ENCODE measurements around the gene MSI1.
A peak's percentile ranks its signal among the peaks of the same experiment; 100 is the strongest.

The MSI1 gene

GRCh38 chr12:120376934-120377572, 8.1 kb upstream of the MSI1 start:
- TF ChIP-seq, protein P1, sequence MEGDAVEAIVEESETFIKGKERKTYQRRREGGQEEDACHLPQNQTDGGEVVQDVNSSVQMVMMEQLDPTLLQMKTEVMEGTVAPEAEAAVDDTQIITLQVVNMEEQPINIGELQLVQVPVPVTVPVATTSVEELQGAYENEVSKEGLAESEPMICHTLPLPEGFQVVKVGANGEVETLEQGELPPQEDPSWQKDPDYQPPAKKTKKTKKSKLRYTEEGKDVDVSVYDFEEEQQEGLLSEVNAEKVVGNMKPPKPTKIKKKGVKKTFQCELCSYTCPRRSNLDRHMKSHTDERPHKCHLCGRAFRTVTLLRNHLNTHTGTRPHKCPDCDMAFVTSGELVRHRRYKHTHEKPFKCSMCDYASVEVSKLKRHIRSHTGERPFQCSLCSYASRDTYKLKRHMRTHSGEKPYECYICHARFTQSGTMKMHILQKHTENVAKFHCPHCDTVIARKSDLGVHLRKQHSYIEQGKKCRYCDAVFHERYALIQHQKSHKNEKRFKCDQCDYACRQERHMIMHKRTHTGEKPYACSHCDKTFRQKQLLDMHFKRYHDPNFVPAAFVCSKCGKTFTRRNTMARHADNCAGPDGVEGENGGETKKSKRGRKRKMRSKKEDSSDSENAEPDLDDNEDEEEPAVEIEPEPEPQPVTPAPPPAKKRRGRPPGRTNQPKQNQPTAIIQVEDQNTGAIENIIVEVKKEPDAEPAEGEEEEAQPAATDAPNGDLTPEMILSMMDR (conservative IDR thresholded peaks at IDR 0.05), result no peak
- H3K27ac ChIP-seq, result no peak overlapping the region

DNA sequence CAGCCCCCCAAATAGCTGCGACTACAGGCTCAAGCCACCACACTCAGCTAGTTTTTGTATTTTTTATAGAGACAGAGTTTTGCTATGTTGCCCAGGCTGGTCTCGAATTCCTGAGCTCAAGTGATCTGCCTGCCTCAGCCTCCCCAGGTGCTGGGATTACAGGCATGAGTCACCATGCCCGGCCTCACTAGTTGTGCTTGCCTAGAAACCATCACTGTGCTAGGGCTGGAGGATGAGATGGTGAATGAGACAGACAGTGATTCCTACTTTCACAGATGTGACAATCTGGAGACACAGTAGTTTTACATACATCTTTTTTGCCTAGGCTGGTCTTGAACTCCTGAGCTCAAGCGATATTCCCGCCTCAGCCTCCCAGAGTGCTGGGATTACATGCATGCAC, 7.5 kb upstream of the MSI1 start:
- TF ChIP-seq, protein P1 (conservative IDR thresholded peaks at IDR 0.05), result no peak
- no peak overlapping the region for H3K27ac ChIP-seq

DNA sequence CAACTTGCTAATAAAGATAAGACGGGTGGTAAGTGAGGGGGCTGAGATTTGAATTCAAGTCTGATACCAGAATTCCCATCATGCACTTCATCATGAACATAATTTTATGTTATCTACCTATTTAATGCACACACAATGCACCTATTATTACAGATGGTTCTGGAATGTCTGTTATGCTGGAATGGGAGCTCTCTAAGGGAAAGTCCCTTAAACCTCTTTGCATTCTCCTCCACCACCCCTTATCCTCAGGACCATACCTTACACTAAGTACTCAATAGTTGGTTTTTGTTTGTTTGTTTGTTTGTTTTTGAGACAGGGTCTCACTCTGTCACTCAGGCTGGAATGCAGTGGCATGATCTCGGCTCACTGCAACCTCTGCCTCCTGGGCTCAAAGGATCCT, 7.0 kb upstream of the MSI1 start:
- no peak overlapping the region for H3K27ac ChIP-seq
- TF ChIP-seq, protein P1 (conservative IDR thresholded peaks at IDR 0.05), result no peak

GRCh38 chr12:120373683-120374082, 4.7 kb upstream of the MSI1 start:
- no peak overlapping the region for H3K27ac ChIP-seq
- TF ChIP-seq, protein P1 (conservative IDR thresholded peaks at IDR 0.05), result no peak

GRCh38 chr12:120370343-120371243, 1.6 kb upstream of the MSI1 start:
- TF ChIP-seq, protein P1 (conservative IDR thresholded peaks at IDR 0.05), result no peak
- no peak overlapping the region for H3K27ac ChIP-seq

- TF ChIP-seq, protein P1 (conservative IDR thresholded peaks at IDR 0.05), result no peak
- peak overlapping the region; percentile 87; the same call in 1 of the 2 replicates for H3K27ac ChIP-seq
Observed at GRCh38 chr12:120369603-120370342, 809 bp upstream of the MSI1 start.

Data from VCaP (cell line).